BJ (cell line): ENCODE measurements around the gene TCF15. TPM values are rescaled to one million over a fixed set of nuclear protein-coding genes. Genes with fewer than 3 reads are reported as not detected.

ENCODE experiments used
- CTCF ChIA-PET: fragments of 350-600 bp; formaldehyde crosslinking; extraction: SDS; loops from one replicate; lab custom pipeline; 2021; ENCODE audit warnings: antibody characterized with exemption, inconsistent platforms; lab: Yijun Ruan, JAX
- POLR2A ChIA-PET: fragments of 300-600 bp; sonication (Branson Sonifier 250); formaldehyde crosslinking; extraction: SDS; loops from one replicate; lab custom pipeline; 2021; ENCODE audit warnings: antibody characterized with exemption; lab: Charles Lee
- DNase-seq: peaks from one replicate; pipeline ENCODE4 v3.0.0-alpha.2; 2011; ENCODE audit warnings: low read depth
- H3K27me3 ChIP-seq: 2 replicates; pipeline ENCODE4 v1.6.0; 2011; ENCODE audit warnings: low read length; ENCODE audit not compliant: control insufficient read depth, insufficient read depth
- H3K36me3 ChIP-seq: 2 replicates; pipeline ENCODE4 v1.5.1; 2011; ENCODE audit warnings: low read length; ENCODE audit not compliant: control insufficient read depth, insufficient read depth
- H3K4me3 ChIP-seq: 2 replicates; pipeline ENCODE4 v1.5.1; 2011; ENCODE audit warnings: low read depth, mild to moderate bottlenecking, control low read depth, low read length
- CTCF ChIP-seq: IDR thresholded peaks from 2 replicates; pipeline ENCODE4 v1.5.1; 2011; ENCODE audit warnings: low read depth, mild to moderate bottlenecking, control low read depth, inconsistent platforms, low read length, moderate library complexity; ENCODE audit not compliant: insufficient read depth
- polyA plus RNA-seq: library from polyadenylated mRNA; depleted of rRNA; stranded (reverse); fragments of >200 nt; gene quantifications from 2 replicates; pipeline ENCODE4 v1.2.3, GENCODE V29; 2011

TCF15 gene
- polyA plus RNA-seq, 1 experiment = not detected

- Histone ChIP-seq H3K4me3 (no peak overlapping the region), H3K36me3 (no peaks in the 10 kb centered on the region), H3K27me3 (peaks cover 16% of the 10 kb centered on the region; the same call in 1 of the 2 replicates)
- no peak for DNase-seq
- no peak for TF ChIP-seq CTCF
- ChIA-PET CTCF (interaction anchor here (1.2 kb wide), 1 partner anchor 10 kb away, joined by 5 read pairs; no protein-coding TSS in a partner anchor), POLR2A (no interaction called here)
Measured at GRCh38 chr20:635028-635892, 25.2 kb upstream of the TCF15 start.

- POLR2A ChIA-PET = no interaction called here
- H3K4me3 ChIP-seq = no peak overlapping the region
- TF ChIP-seq CTCF = no peak
- DNase-seq = no peak
- H3K27me3 ChIP-seq = peaks cover 16% of the 10 kb centered on the region; the same call in 1 of the 2 replicates
- no peaks in the 10 kb centered on the region for H3K36me3 ChIP-seq
- CTCF ChIA-PET = interaction anchor here (1.2 kb wide), 1 partner anchor 11 kb away, joined by 5 read pairs; no protein-coding TSS in a partner anchor
Measured at GRCh38 chr20:634148-634925, 24.2 kb upstream of the TCF15 start.

- H3K27me3 ChIP-seq = peaks cover 16% of the 10 kb centered on the region
- ChIA-PET POLR2A (no interaction called here), CTCF (interaction anchor here (3.1 kb wide), 1 partner anchor 14 kb away, joined by 13 read pairs; no protein-coding TSS in a partner anchor)
- no peak for DNase-seq
- H3K4me3 ChIP-seq = no peak overlapping the region
- no peaks in the 10 kb centered on the region for H3K36me3 ChIP-seq
- TF ChIP-seq CTCF = no peak
Measured at GRCh38 chr20:631101-631500, 21.0 kb upstream of the TCF15 start.

- no peak overlapping the region for H3K4me3 ChIP-seq
- ChIA-PET POLR2A (no interaction called here), CTCF (interaction anchor here (1.0 to 1.6 kb wide), 2 partner anchors 9 to 113 kb away, joined by 3 to 4 read pairs; no protein-coding TSS in a partner anchor)
- no peak for TF ChIP-seq CTCF
- no peaks in the 10 kb centered on the region for H3K36me3 ChIP-seq
- peaks cover 2% of the 10 kb centered on the region for H3K27me3 ChIP-seq
- DNase-seq = no peak
Measured at GRCh38 chr20:626579-626978, 16.5 kb upstream of the TCF15 start.
